HCT116 (cell line): ENCODE measurements around the gene CTSZ. TPM values are rescaled to one million over a fixed set of nuclear protein-coding genes. Genes with fewer than 3 reads are reported as not detected.

Experiments
- ATF3 ChIP-seq: IDR thresholded peaks from 2 replicates; pipeline ENCODE4 v1.6.1; 2012
- CBX3 ChIP-seq: IDR thresholded peaks from 2 replicates; pipeline ENCODE4 v1.6.1; 2012; ENCODE audit warnings: low read depth
- EGR1 ChIP-seq: IDR thresholded peaks from 2 replicates; pipeline ENCODE4 v1.6.1; 2012; ENCODE audit warnings: low read depth
- ELF1 ChIP-seq: IDR thresholded peaks from 2 replicates; pipeline ENCODE4 v1.6.1; 2012; ENCODE audit warnings: low read depth, borderline replicate concordance
- EZH2phosphoT487 ChIP-seq: fragments of 200-600 bp; IDR thresholded peaks from 2 replicates; pipeline ENCODE4 v1.6.1; 2018; ENCODE audit warnings: antibody characterized with exemption, borderline replicate concordance
- FOSL1 ChIP-seq: IDR thresholded peaks from 2 replicates; pipeline ENCODE4 v1.6.1; 2012; ENCODE audit warnings: low read depth
- JUND ChIP-seq: IDR thresholded peaks from 2 replicates; pipeline ENCODE4 v1.6.1; 2012
- POLR2AphosphoS5 ChIP-seq: IDR thresholded peaks from 2 replicates; pipeline ENCODE4 v1.6.1; 2011; ENCODE audit warnings: mild to moderate bottlenecking, low read depth, low read length, moderate library complexity
- RAD21 ChIP-seq: IDR thresholded peaks from 2 replicates; pipeline ENCODE4 v1.6.1; 2012; ENCODE audit warnings: low read depth, mild to moderate bottlenecking
- SP1 ChIP-seq: IDR thresholded peaks from 2 replicates; pipeline ENCODE4 v1.6.1; 2012; ENCODE audit warnings: low read depth
- SRF ChIP-seq: IDR thresholded peaks from 2 replicates; pipeline ENCODE4 v1.6.1; 2012; ENCODE audit warnings: low read depth
- TCF7L2 ChIP-seq: IDR thresholded peaks from 2 replicates; pipeline ENCODE4 v1.7.0; 2011; ENCODE audit warnings: borderline replicate concordance, inconsistent platforms; ENCODE audit not compliant: insufficient read depth, insufficient read length; ENCODE audit errors: extremely low read depth
- YY1 ChIP-seq: IDR thresholded peaks from 2 replicates; pipeline ENCODE4 v1.6.1; 2011; ENCODE audit warnings: low read length, low read depth, moderate library complexity, mild to moderate bottlenecking; ENCODE audit not compliant: insufficient replicate concordance; ENCODE audit errors: extremely low read depth
- ZFX ChIP-seq: fragments of 450-650 bp; IDR thresholded peaks from 2 replicates; pipeline ENCODE4 v1.6.1; 2017
- ZNF274 ChIP-seq: fragments of 200-500 bp; sonication (Bioruptor generic); IDR thresholded peaks from 2 replicates; pipeline ENCODE4 v1.6.1; 2014; ENCODE audit warnings: mild to moderate bottlenecking, low read depth, low read length, inconsistent platforms
- total RNA-seq: library from RNA; stranded (reverse); gene quantifications from one replicate; pipeline ENCODE4 v1.2.1, GENCODE V29; 2021; ENCODE audit not compliant: unreplicated experiment
- TF ChIP-seq, protein P1 (sequence below): IDR thresholded peaks from 2 replicates; pipeline ENCODE4 v1.6.1; 2012; ENCODE audit warnings: low read depth
- TF ChIP-seq, protein P2 (sequence below), 3 experiments: fragments of 200-600 bp in 1 of 3; sonication (generic) in 1 of 3; IDR thresholded peaks in 2 of 3; conservative IDR thresholded peaks in 1 of 3; 2 replicates each; pipeline ENCODE4 v1.5.1; 2012 to 2017; ENCODE audit warnings: low read depth in 2 of 3, low read length in 2 of 3, antibody characterized with exemption in 1 of 3, borderline replicate concordance in 1 of 3, control low read depth in 1 of 3, mild to moderate bottlenecking in 1 of 3, mixed read lengths in 1 of 3, mixed run types in 1 of 3, moderate library complexity in 1 of 3; ENCODE audit not compliant: insufficient read depth in 1 of 3

Gene CTSZ
- total RNA-seq, 1 experiment from 2014 or later, result 100 TPM

DNA sequence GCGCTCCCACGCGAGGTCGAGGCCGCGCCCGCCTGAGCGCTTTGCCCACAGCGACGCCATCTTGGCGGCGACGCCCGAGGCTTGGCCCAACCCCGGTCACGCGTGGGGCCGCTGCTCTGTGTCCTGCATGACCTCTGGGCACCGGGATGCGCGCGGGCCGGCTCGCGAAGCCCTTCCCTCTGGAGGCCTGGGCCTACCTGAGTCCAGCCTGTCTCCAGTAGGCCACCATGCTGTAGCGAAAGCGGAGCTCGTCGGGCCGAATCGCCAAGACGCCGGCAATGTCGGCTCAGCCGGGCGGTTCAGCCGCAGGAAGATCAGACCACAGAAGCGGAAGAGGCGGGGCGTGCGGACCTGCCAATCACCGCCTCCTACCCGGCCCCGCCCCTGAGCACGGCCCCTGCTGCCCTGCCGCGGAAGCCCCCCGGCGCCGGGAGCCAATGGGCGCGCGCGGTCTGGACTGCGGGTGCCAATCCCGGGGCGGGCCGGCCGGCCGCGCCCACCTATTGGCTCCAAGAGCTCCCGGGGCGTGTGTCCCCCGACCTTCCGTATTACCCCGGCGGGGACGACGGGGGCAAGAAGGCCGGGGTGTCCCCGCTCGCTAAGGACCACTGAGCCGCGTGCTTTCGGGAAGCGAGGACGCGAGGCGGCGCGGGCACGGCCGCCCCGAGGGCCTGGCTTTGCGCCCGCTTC is 25.1 kb upstream of the CTSZ start, which contains the start of gene ATP5F1E (continued):
- TF ChIP-seq, protein P1, sequence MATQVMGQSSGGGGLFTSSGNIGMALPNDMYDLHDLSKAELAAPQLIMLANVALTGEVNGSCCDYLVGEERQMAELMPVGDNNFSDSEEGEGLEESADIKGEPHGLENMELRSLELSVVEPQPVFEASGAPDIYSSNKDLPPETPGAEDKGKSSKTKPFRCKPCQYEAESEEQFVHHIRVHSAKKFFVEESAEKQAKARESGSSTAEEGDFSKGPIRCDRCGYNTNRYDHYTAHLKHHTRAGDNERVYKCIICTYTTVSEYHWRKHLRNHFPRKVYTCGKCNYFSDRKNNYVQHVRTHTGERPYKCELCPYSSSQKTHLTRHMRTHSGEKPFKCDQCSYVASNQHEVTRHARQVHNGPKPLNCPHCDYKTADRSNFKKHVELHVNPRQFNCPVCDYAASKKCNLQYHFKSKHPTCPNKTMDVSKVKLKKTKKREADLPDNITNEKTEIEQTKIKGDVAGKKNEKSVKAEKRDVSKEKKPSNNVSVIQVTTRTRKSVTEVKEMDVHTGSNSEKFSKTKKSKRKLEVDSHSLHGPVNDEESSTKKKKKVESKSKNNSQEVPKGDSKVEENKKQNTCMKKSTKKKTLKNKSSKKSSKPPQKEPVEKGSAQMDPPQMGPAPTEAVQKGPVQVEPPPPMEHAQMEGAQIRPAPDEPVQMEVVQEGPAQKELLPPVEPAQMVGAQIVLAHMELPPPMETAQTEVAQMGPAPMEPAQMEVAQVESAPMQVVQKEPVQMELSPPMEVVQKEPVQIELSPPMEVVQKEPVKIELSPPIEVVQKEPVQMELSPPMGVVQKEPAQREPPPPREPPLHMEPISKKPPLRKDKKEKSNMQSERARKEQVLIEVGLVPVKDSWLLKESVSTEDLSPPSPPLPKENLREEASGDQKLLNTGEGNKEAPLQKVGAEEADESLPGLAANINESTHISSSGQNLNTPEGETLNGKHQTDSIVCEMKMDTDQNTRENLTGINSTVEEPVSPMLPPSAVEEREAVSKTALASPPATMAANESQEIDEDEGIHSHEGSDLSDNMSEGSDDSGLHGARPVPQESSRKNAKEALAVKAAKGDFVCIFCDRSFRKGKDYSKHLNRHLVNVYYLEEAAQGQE, result no peak
- TF ChIP-seq POLR2AphosphoS5 (peak; percentile 86), JUND (no peak), CBX3 (no peak), ATF3 (no peak), FOSL1 (no peak), TCF7L2 (no peak), EZH2phosphoT487 (no peak), SRF (no peak), ZFX (peak; percentile 63), ZNF274 (no peak), RAD21 (no peak), EGR1 (peak; percentile 41; the same call in 1 of the 2 replicates), SP1 (peak; percentile 85), ELF1 (peak; percentile 43), YY1 (peak; percentile 35)
- TF ChIP-seq, protein P2, sequence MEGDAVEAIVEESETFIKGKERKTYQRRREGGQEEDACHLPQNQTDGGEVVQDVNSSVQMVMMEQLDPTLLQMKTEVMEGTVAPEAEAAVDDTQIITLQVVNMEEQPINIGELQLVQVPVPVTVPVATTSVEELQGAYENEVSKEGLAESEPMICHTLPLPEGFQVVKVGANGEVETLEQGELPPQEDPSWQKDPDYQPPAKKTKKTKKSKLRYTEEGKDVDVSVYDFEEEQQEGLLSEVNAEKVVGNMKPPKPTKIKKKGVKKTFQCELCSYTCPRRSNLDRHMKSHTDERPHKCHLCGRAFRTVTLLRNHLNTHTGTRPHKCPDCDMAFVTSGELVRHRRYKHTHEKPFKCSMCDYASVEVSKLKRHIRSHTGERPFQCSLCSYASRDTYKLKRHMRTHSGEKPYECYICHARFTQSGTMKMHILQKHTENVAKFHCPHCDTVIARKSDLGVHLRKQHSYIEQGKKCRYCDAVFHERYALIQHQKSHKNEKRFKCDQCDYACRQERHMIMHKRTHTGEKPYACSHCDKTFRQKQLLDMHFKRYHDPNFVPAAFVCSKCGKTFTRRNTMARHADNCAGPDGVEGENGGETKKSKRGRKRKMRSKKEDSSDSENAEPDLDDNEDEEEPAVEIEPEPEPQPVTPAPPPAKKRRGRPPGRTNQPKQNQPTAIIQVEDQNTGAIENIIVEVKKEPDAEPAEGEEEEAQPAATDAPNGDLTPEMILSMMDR (IDR thresholded peaks at IDR 0.05 in 2 of 3, conservative IDR thresholded peaks at IDR 0.05 in 1 of 3; ENCODE audit: borderline replicate concordance in 1 of 3, insufficient read depth in 1 of 3, low read depth in 2 of 3, low read length in 2 of 3), result no peak
